Duodenal mucosa (tissue), 2 donors: Measurements from ENCODE around the gene CLSTN1.

Source experiments
- H3K27ac ChIP-seq: one replicate; pipeline ENCODE4 v1.7.0; 2013; ENCODE audit warnings: low read depth, low read length
- H3K27me3 ChIP-seq, 2 donors: one replicate each; pipeline ENCODE4 v1.7.0; 2013; ENCODE audit warnings: low read length in 2 of 2, control low read depth in 1 of 2; ENCODE audit not compliant: insufficient read depth in 2 of 2, control insufficient read depth in 1 of 2
- H3K36me3 ChIP-seq, 2 donors: one replicate each; pipeline ENCODE4 v1.7.0; 2013; ENCODE audit warnings: low read length in 2 of 2, control low read depth in 1 of 2; ENCODE audit not compliant: insufficient read depth in 2 of 2, control insufficient read depth in 1 of 2
- H3K4me1 ChIP-seq, 2 donors: one replicate each; pipeline ENCODE4 v1.7.0; 2013; ENCODE audit warnings: low read length in 2 of 2, control low read depth in 1 of 2; ENCODE audit not compliant: insufficient read depth in 2 of 2, control insufficient read depth in 1 of 2
- H3K4me3 ChIP-seq, 2 donors: one replicate each; pipeline ENCODE4 v1.7.0; 2013; ENCODE audit warnings: low read length in 2 of 2, low read depth in 1 of 2
- H3K9ac ChIP-seq, 2 donors: one replicate each; pipeline ENCODE4 v1.7.0; 2013; ENCODE audit warnings: low read length in 2 of 2, low read depth in 1 of 2
- H3K9me3 ChIP-seq, 2 donors: one replicate each; pipeline ENCODE4 v1.7.0; 2013; ENCODE audit warnings: low read length in 2 of 2, control low read depth in 1 of 2; ENCODE audit not compliant: control insufficient read depth in 1 of 2

Gene CLSTN1

DNA sequence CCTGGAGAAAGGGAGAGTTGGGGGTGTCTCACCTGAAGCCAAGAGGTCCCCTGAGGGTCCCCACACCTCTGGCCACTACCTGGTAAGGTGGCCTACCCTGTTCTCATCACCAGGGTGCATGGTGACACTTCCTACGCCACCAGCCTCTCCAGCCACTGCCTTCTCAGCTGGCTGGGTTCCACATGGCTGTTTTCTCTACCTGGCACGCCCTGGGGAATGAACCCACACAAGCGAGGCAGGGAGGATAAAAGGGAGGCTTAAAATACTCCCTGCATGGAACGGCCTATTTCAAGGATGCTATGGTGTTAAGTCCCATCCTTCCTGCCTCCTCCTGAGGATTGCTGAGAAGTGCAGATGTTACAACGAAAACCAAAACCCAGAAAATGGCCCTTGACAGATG is 87.5 kb downstream of the CLSTN1 start:
- H3K27me3 ChIP-seq: no peaks in the 10 kb centered on the region
- no peaks in the 10 kb centered on the region for H3K9me3 ChIP-seq
- H3K27ac ChIP-seq: no peak overlapping the region
- H3K9ac ChIP-seq: no peak overlapping the region
- peaks cover 65 to 88% of the 10 kb centered on the region in 2 donors for H3K36me3 ChIP-seq
- H3K4me3 ChIP-seq: no peak overlapping the region
- H3K4me1 ChIP-seq: no peaks in the 10 kb centered on the region

DNA sequence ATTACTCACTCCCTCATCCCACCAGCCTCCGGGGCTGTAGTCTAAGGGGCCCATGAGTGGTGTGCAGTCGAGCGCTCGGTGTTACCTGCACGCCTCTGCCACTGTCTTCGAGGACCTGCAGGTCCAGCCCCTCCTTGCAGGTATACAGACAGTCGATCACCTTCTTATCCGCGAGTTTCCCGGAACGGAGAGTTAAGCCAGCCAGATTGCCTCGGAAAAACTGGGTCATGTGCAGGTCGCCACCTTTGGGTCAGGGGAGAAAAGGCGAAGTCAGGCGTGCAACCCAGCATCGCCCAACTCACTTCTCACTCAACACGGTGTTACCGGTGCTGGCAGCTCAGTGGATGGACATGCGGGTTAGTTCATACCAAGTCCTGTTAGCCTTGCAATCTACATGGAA is 88.0 kb downstream of the CLSTN1 start:
- Histone ChIP-seq H3K4me1 (no peaks in the 10 kb centered on the region), H3K36me3 (peaks cover 66 to 88% of the 10 kb centered on the region in 2 donors), H3K9ac (no peak overlapping the region), H3K27ac (no peak overlapping the region), H3K27me3 (no peaks in the 10 kb centered on the region), H3K4me3 (no peak overlapping the region), H3K9me3 (no peaks in the 10 kb centered on the region)

DNA sequence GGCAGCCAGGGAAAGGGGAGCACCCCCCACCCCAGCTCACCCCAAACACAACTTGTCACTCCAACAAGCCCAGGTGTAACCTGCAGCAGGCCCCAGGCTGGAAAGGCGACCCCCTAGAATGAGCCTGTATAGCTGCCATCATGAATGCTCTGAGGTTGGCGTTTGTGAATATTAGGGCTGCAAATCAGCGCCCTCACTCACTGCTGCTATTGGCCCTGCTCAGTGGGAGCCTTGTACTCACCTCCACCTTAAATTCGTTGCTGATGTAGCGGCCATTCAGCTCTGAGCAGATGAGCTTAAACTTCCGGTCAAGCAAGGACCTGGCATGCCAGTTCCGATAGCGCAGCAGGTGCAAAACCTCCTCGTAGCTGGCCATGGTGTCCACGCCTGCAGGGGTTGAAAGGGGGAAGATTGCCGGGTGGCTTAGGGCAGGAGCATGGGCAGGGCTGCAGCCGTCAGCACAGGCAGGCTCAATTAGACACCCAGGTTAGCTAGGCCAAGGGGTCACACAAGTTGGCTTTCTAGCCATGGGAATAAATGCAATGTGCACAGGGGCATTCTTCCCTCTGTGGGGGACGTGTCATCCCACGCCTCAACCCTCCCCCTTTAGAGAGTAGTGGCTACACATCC is 90.5 kb downstream of the CLSTN1 start:
- Histone ChIP-seq H3K9me3 (no peaks in the 10 kb centered on the region), H3K4me1 (no peaks in the 10 kb centered on the region), H3K4me3 (no peak overlapping the region), H3K9ac (no peak overlapping the region), H3K27ac (no peak overlapping the region), H3K27me3 (no peaks in the 10 kb centered on the region), H3K36me3 (peaks cover 65 to 93% of the 10 kb centered on the region in 2 donors)

DNA sequence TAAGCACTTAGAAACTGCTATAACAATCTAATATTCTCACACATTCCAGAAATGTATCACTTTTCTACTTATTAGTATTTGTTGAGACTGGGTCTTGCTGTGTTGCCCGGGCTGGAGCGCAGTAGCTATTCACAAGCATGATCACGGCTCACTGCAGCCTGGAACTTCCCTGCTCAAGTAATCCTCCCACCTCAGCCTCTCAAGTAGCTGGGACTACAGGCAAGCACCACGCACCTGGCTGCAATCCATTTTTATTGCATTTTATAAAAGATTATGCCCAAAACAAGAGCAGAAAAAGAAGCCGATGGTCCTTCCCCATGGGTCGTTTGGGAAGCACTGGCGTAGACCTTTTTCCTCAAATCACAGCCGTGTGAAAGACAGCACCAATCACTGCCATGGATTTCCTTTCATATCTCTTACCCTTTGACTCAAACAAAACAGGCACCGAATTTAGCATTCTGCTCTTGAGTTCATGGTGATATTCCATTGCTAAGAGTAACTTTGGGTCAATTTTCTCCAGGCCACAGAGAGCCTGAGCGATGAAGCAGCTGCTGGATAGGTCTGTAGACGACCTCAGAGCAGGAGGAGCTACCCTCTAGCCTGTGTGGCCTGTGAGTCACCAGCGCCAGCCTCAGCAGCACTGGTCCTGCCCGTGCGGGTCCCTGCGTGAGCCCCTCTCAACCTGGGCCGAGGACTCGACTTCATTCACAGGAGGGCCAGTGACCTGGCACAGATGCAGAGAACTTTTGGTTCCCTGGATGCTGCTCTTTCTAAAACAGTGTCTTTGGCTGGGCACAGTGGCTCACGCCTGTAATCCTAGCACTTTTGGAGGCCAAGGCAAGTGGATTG is 91.4 kb downstream of the CLSTN1 start:
- Histone ChIP-seq H3K9ac (no peak overlapping the region), H3K9me3 (no peaks in the 10 kb centered on the region), H3K36me3 (peaks cover 63 to 88% of the 10 kb centered on the region in 2 donors), H3K27me3 (no peaks in the 10 kb centered on the region), H3K4me3 (no peak overlapping the region), H3K27ac (no peak overlapping the region), H3K4me1 (no peaks in the 10 kb centered on the region)

GRCh38 chr1:9731561-9731960 is 92.2 kb downstream of the CLSTN1 start:
- Histone ChIP-seq H3K4me1 (no peaks in the 10 kb centered on the region), H3K4me3 (no peak overlapping the region), H3K36me3 (peaks cover 60 to 84% of the 10 kb centered on the region in 2 donors), H3K9me3 (no peaks in the 10 kb centered on the region), H3K27me3 (no peaks in the 10 kb centered on the region), H3K9ac (no peak overlapping the region), H3K27ac (no peak overlapping the region)

- Histone ChIP-seq H3K27me3 (no peaks in the 10 kb centered on the region), H3K4me3 (no peak overlapping the region), H3K9me3 (no peaks in the 10 kb centered on the region), H3K27ac (no peak overlapping the region), H3K9ac (no peak overlapping the region), H3K4me1 (no peaks in the 10 kb centered on the region), H3K36me3 (peaks cover 56 to 82% of the 10 kb centered on the region in 2 donors)
Measured at GRCh38 chr1:9731051-9731537, 92.7 kb downstream of the CLSTN1 start.

GRCh38 chr1:9730096-9730901 is 93.5 kb downstream of the CLSTN1 start:
- no peaks in the 10 kb centered on the region for H3K9me3 ChIP-seq
- no peak overlapping the region for H3K27ac ChIP-seq
- H3K9ac ChIP-seq: no peak overlapping the region
- H3K36me3 ChIP-seq: peaks cover 48 to 74% of the 10 kb centered on the region in 2 donors
- H3K4me3 ChIP-seq: no peak overlapping the region
- no peaks in the 10 kb centered on the region for H3K27me3 ChIP-seq
- H3K4me1 ChIP-seq: no peaks in the 10 kb centered on the region

DNA sequence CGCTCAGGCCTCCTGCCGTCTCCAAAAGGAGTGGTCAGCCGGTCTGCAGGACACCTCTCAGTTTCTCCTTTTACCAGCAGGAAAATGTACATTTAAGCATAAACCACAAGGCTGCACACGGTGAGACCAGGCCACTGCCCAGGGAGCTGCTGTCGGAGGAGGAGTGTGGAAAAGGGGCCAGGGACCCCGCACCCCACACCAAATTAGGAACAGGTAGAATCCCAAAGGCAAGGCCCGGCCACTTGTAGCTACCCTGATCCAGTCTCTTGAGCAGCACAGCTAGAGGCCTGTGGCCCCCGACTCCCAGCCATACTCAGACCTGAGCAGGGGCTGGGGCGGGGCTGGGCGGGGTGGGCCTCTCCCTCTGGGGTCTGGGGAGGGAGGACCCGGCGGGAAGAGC is 94.2 kb downstream of the CLSTN1 start:
- peaks cover 41 to 66% of the 10 kb centered on the region in 2 donors for H3K36me3 ChIP-seq
- no peaks in the 10 kb centered on the region for H3K9me3 ChIP-seq
- H3K4me1 ChIP-seq: no peaks in the 10 kb centered on the region
- H3K9ac ChIP-seq: no peak overlapping the region
- no peak overlapping the region for H3K27ac ChIP-seq
- H3K4me3 ChIP-seq: no peak overlapping the region
- H3K27me3 ChIP-seq: no peaks in the 10 kb centered on the region

DNA sequence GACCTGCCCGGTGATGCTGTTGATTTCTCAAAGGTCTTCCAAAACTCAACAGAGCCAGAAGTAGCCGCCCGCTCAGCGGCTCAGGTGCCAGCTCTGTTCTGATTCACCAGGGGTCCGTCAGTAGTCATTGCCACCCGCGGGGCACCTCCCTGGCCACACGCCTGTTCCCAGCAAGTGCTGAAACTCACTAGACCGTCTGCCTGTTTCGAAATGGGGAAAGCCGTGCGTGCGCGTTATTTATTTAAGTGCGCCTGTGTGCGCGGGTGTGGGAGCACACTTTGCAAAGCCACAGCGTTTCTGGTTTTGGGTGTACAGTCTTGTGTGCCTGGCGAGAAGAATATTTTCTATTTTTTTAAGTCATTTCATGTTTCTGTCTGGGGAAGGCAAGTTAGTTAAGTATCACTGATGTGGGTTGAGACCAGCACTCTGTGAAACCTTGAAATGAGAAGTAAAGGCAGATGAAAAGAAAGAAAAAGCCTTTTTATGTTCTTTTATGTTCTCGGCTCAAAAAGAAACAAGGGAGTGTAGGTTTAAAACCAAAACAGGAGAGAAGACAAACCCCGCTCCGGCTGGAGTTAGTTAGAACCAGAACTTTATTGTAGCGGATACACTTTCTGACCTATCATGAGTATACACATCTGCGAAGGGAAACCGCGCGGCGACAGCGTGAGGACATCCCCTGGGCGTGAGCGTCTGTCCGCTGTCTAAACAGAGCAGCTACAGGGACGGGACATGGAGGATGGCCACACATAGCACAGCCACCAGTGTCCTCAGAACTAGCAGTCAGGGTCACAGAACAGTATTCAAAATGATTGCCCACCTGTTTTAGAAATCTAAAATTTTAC is 95.1 kb downstream of the CLSTN1 start:
- no peak overlapping the region for H3K27ac ChIP-seq
- peaks cover 36 to 58% of the 10 kb centered on the region in 2 donors for H3K36me3 ChIP-seq

More for the DNA sequence above, 95.1 kb downstream of the CLSTN1 start:
- no peaks in the 10 kb centered on the region for H3K9me3 ChIP-seq
- H3K4me3 ChIP-seq: no peak overlapping the region
- H3K27me3 ChIP-seq: no peaks in the 10 kb centered on the region
- no peaks in the 10 kb centered on the region for H3K4me1 ChIP-seq
- H3K9ac ChIP-seq: no peak overlapping the region
